ENCODE results near the gene RBMS3.

DNA sequence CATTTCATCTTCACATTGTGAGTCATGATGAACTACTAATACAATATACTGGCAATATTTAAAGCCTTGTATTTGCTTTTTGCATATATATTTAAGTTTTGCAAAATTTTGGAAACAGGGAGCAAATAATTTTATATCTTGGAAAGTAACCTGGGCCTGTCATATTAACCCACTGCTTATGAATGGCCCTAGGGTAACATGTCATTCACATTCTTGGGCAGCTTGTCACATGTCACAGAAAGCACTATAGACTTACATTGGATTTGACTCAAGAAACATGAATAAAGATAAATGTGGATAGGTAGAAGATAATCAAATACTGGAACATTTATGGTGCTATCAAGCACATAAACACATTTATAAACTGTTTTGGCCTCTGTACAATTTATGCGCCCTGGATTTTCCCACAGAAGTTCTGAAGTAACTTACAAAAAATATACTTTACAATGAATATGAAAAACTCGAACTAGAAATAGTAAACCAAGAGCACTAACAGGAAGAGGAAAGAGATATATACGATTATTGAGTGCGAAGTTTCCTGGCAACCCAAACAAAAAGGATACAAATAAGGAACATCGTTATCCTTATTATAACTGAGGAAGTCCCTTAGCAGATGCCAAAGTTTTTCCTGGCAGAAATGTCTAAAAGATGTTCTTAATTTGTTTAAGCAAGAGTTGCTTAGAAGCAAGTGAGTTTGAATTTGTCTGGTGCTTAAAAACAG, 257.2 kb downstream of the RBMS3 start:
- TF ChIP-seq, protein P1, sequence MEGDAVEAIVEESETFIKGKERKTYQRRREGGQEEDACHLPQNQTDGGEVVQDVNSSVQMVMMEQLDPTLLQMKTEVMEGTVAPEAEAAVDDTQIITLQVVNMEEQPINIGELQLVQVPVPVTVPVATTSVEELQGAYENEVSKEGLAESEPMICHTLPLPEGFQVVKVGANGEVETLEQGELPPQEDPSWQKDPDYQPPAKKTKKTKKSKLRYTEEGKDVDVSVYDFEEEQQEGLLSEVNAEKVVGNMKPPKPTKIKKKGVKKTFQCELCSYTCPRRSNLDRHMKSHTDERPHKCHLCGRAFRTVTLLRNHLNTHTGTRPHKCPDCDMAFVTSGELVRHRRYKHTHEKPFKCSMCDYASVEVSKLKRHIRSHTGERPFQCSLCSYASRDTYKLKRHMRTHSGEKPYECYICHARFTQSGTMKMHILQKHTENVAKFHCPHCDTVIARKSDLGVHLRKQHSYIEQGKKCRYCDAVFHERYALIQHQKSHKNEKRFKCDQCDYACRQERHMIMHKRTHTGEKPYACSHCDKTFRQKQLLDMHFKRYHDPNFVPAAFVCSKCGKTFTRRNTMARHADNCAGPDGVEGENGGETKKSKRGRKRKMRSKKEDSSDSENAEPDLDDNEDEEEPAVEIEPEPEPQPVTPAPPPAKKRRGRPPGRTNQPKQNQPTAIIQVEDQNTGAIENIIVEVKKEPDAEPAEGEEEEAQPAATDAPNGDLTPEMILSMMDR (IDR thresholded peaks at IDR 0.05 in 2 of 3, conservative IDR thresholded peaks at IDR 0.05 in 1 of 3; ENCODE audit: borderline replicate concordance in 1 of 3, insufficient read depth in 1 of 3, low read depth in 2 of 3, low read length in 2 of 3): no peak
- TF ChIP-seq EGR1 (IDR thresholded peaks at IDR 0.05; ENCODE audit: low read depth): no peak
- no peak for TF ChIP-seq EZH2 (IDR thresholded peaks at IDR 0.05)
- no peak for TF ChIP-seq POLR2AphosphoS5 (IDR thresholded peaks at IDR 0.05; ENCODE audit: low read depth, low read length)
- TF ChIP-seq POLR2A (IDR thresholded peaks at IDR 0.05; ENCODE audit: borderline replicate concordance, extremely low read depth, insufficient read depth, insufficient read length): no peak
- no peak for TF ChIP-seq EZH2phosphoT487 (IDR thresholded peaks at IDR 0.05; ENCODE audit: borderline replicate concordance)
- TF ChIP-seq TCF7L2 (IDR thresholded peaks at IDR 0.05; ENCODE audit: borderline replicate concordance, extremely low read depth, insufficient read depth, insufficient read length): no peak
- no peak for TF ChIP-seq RAD21 (IDR thresholded peaks at IDR 0.05; ENCODE audit: low read depth)
- TF ChIP-seq, protein P2, sequence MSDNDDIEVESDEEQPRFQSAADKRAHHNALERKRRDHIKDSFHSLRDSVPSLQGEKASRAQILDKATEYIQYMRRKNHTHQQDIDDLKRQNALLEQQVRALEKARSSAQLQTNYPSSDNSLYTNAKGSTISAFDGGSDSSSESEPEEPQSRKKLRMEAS (IDR thresholded peaks at IDR 0.05): no peak
- no peak for TF ChIP-seq SIN3A (IDR thresholded peaks at IDR 0.05; ENCODE audit: low read depth)

Measured in HCT116 (cell line).